Measurements from ENCODE around the gene CDH26. TPM values are rescaled to one million over a fixed set of nuclear protein-coding genes. Genes with fewer than 3 reads are reported as not detected.
"Not testable (repeated sequence)": the region's sequence is repeated elsewhere in the genome, so short reads cannot be mapped to it uniquely, and the experiment has no call there.

CDH26 gene
- total RNA-seq, 2 experiments from 2014 or later: 1.0 to 1.7 TPM

- DNase-seq: no peak
- H3K9me3 Mint-ChIP-seq: no peaks in the 10 kb centered on the region
- ATAC-seq: no peak
- H3K27ac Mint-ChIP-seq: no peak overlapping the region
- CTCF ChIA-PET: no interaction called here
- no peaks in the 10 kb centered on the region for H3K27me3 Mint-ChIP-seq
- no peak for TF ChIP-seq CTCF (IDR thresholded peaks at IDR 0.05)
- POLR2A ChIA-PET: no interaction called here
- H3K36me3 Mint-ChIP-seq (ENCODE audit: low read depth): no peaks in the 10 kb centered on the region
- intact Hi-C loops (cut with micrococcal nuclease): no loop called here
- no peaks in the 10 kb centered on the region for H3K4me1 Mint-ChIP-seq (ENCODE audit: low read depth)
- no peak overlapping the region for H3K4me3 Mint-ChIP-seq
Measured at GRCh38 chr20:60036346-60036745, 78.1 kb downstream of the CDH26 start.

GRCh38 chr20:60036746-60037499 lies 78.7 kb downstream of the CDH26 start:
- Mint-ChIP-seq H3K27ac (no peak overlapping the region), H3K4me3 (no peak overlapping the region), H3K27me3 (no peaks in the 10 kb centered on the region)

GRCh38 chr20:60038400-60039008 lies 80.3 kb downstream of the CDH26 start:
- no peak overlapping the region for H3K4me3 Mint-ChIP-seq
- no peaks in the 10 kb centered on the region for H3K36me3 Mint-ChIP-seq (ENCODE audit: low read depth)
- POLR2A ChIA-PET: no interaction called here
- ATAC-seq (no peak), DNase-seq (no peak)
- intact Hi-C loops (cut with micrococcal nuclease): no loop called here
- H3K9me3 Mint-ChIP-seq: no peaks in the 10 kb centered on the region
- no peak overlapping the region for H3K27ac Mint-ChIP-seq
- TF ChIP-seq CTCF (IDR thresholded peaks at IDR 0.05): no peak
- H3K4me1 Mint-ChIP-seq (ENCODE audit: low read depth): no peaks in the 10 kb centered on the region
- CTCF ChIA-PET: no interaction called here
- no peaks in the 10 kb centered on the region for H3K27me3 Mint-ChIP-seq

More at GRCh38 chr20:60036746-60037499, 78.7 kb downstream of the CDH26 start:
- no peaks in the 10 kb centered on the region for H3K4me1 Mint-ChIP-seq (ENCODE audit: low read depth)
- no peak for ATAC-seq
- no peaks in the 10 kb centered on the region for H3K36me3 Mint-ChIP-seq (ENCODE audit: low read depth)
- CTCF ChIA-PET: no interaction called here
- no peaks in the 10 kb centered on the region for H3K9me3 Mint-ChIP-seq
- POLR2A ChIA-PET: no interaction called here
- TF ChIP-seq CTCF (IDR thresholded peaks at IDR 0.05): no peak
- intact Hi-C loops (cut with micrococcal nuclease): no loop called here
- DNase-seq: no peak

- Mint-ChIP-seq H3K4me1 (ENCODE audit: low read depth) (no peaks in the 10 kb centered on the region), H3K4me3 (no peak overlapping the region), H3K27ac (no peak overlapping the region), H3K9me3 (no peaks in the 10 kb centered on the region), H3K27me3 (no peaks in the 10 kb centered on the region), H3K36me3 (ENCODE audit: low read depth) (no peaks in the 10 kb centered on the region)
- DNase-seq: no peak
- ATAC-seq: no peak
- intact Hi-C loops (cut with micrococcal nuclease): no loop called here
- no peak for TF ChIP-seq CTCF (IDR thresholded peaks at IDR 0.05)
- ChIA-PET POLR2A (no interaction called here), CTCF (no interaction called here)
Measured at GRCh38 chr20:60039526-60039925, 81.3 kb downstream of the CDH26 start.

GRCh38 chr20:60040471-60041162 lies 82.4 kb downstream of the CDH26 start:
- no peak for TF ChIP-seq CTCF (IDR thresholded peaks at IDR 0.05)
- Mint-ChIP-seq H3K4me1 (ENCODE audit: low read depth) (no peaks in the 10 kb centered on the region), H3K27me3 (no peaks in the 10 kb centered on the region), H3K4me3 (no peak overlapping the region), H3K27ac (no peak overlapping the region), H3K36me3 (ENCODE audit: low read depth) (no peaks in the 10 kb centered on the region), H3K9me3 (no peaks in the 10 kb centered on the region)
- ChIA-PET POLR2A (interaction anchor here (0.6 kb wide), 1 partner anchor 100 kb away, joined by 3 read pairs; no protein-coding TSS in a partner anchor), CTCF (no interaction called here)
- DNase-seq: no peak
- ATAC-seq: no peak
- intact Hi-C loops (cut with micrococcal nuclease): no loop called here

- DNase-seq; H3K36me3 Mint-ChIP-seq (ENCODE audit: low read depth); H3K9me3 Mint-ChIP-seq; H3K27ac Mint-ChIP-seq; ATAC-seq; H3K4me3 Mint-ChIP-seq; intact Hi-C loops (cut with micrococcal nuclease); CTCF ChIA-PET; H3K27me3 Mint-ChIP-seq; H3K4me1 Mint-ChIP-seq (ENCODE audit: low read depth); POLR2A ChIA-PET: not testable (repeated sequence)
Measured at GRCh38 chr20:60041436-60042165, 83.4 kb downstream of the CDH26 start.

Measured in activated CD8-positive, alpha-beta T cell treated with anti-CD3 and anti-CD28 coated beads for 36 hours (primary cell).